Left renal pelvis (tissue), 4 donors: ENCODE measurements around the gene PSMF1. TPM values are rescaled to one million over a fixed set of nuclear protein-coding genes. Genes with fewer than 3 reads are reported as not detected.
"Not testable (repeated sequence)": the region's sequence is repeated elsewhere in the genome, so short reads cannot be mapped to it uniquely, and the experiment has no call there.

ENCODE experiments used
- DNase-seq, 4 donors: peaks; one replicate each; pipeline ENCODE4 v3.0.0-alpha.2; 2013; ENCODE audit warnings: low read depth in 4 of 4, low spot score in 3 of 4
- polyA plus RNA-seq, 4 donors: library from polyadenylated mRNA; unstranded; fragments of 120-200 nt; gene quantifications; one replicate each; pipeline ENCODE4 v1.2.1, GENCODE V29; 2013; ENCODE audit not compliant: insufficient read length in 4 of 4

Gene PSMF1
- polyA plus RNA-seq, 4 donors: 117 to 143 (median 133) TPM

- no peak for DNase-seq
Observed at GRCh38 chr20:1212023-1212422, 93.6 kb downstream of the PSMF1 start.

- peak in 2 of 4 donors; percentile 28 to 39 for DNase-seq
Observed at GRCh38 chr20:1212607-1213396, 94.4 kb downstream of the PSMF1 start.

GRCh38 chr20:1214838-1215261 is 96.4 kb downstream of the PSMF1 start:
- DNase-seq: no peak

DNA sequence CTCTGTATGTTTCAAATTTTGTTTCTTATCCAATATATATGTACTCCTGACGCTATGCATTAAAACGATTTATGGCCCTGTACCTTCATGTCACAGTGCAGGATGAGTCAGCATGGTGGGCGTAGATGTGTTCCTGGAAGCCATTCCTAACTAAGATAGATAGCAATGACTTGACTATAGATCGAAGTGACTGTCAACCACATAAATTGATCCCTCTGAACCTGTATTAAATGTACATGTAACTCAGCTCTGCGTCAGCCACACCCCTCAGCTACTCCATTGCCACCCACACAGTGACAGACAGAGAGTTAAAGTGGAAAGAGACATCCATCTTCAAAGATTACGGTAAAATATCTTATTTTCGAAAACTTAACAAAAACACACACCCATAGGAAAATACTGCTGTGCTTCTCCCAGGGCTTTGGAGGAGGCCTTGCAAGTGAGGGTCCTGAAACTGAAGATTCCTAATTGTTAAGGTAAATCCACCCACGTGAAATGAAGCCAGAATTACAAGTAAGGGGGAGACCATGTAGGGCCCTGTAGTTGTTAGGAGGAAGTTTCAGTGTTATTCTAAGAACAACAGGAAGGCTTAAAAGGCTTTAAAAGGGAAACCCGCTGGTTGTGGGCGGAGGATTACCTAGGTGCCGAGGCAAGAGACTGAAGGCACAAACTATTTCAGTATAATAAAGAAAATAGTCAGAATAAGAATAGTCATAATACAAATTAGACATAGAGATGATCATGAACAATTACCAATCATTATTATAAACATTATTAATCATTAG is 97.2 kb downstream of the PSMF1 start:
- no peak for DNase-seq

GRCh38 chr20:1216527-1217427 is 98.4 kb downstream of the PSMF1 start:
- DNase-seq: not testable (repeated sequence)

Other genes starting within 250 kb of the PSMF1 start
- under 1 TPM; 0.18 to 0.32 (median 0.25) TPM for gene ANGPT4, start 202.3 kb upstream of the PSMF1 start, polyA plus RNA-seq
- gene RSPO4, start 116.3 kb upstream of the PSMF1 start, polyA plus RNA-seq: 1 to 10 TPM in 2 of 4 donors, under 1 TPM in 2; 0.30 to 1.9 (median 1.4) TPM
- 1 to 10 TPM in 3 of 4 donors, under 1 TPM in 1; 0.72 to 5.1 (median 1.9) TPM for gene TMEM74B, start 66.4 kb downstream of the PSMF1 start, polyA plus RNA-seq
- under 1 TPM; 0.14 to 0.45 (median 0.23) TPM for gene C20orf202, start 84.9 kb downstream of the PSMF1 start, polyA plus RNA-seq
- not detected for gene RAD21L1, start 107.4 kb downstream of the PSMF1 start, polyA plus RNA-seq
- gene SNPH, start 147.7 kb downstream of the PSMF1 start, polyA plus RNA-seq: 1 to 10 TPM; 2.2 to 4.0 (median 3.4) TPM
- 1 to 10 TPM; 1.4 to 2.8 (median 2.0) TPM for gene SDCBP2, start 210.5 kb downstream of the PSMF1 start, polyA plus RNA-seq